GM18505 (cell line): ENCODE results near the gene TET1.
"Not testable (repeated sequence)": the region's sequence is repeated elsewhere in the genome, so short reads cannot be mapped to it uniquely, and the experiment has no call there.

ENCODE experiments used
- ATAC-seq: cut with Tn5 transposase; IDR thresholded peaks from one replicate; pipeline ENCODE4 v1.9.1; 2021; ENCODE audit not compliant: unreplicated experiment
- POLR2A ChIP-seq: IDR thresholded peaks from 4 replicates; pipeline ENCODE4 v1.6.1; 2011; ENCODE audit warnings: borderline replicate concordance; ENCODE audit not compliant: insufficient read depth, insufficient read length; ENCODE audit errors: extremely low read depth

TET1 gene

DNA sequence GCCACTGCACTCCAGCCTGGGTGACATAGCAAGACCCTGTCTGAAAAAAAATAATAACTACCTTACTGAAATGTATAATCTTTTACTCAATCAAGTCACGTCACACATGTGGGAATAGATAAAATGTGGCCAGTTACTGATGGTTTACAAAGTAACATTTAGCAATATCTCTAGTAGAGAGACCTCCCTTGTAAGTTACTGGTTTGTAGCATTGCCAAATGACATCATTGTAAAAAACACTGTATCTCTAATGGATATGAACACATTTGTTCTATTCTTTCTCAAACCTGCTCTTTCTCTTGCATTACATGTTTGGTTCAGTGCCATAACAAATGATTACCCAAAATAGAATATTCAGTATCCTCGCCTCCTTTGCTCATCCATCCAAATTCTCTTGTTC, 18.8 kb downstream of the TET1 start:
- ATAC-seq, result no peak
- TF ChIP-seq POLR2A, result no peak

DNA sequence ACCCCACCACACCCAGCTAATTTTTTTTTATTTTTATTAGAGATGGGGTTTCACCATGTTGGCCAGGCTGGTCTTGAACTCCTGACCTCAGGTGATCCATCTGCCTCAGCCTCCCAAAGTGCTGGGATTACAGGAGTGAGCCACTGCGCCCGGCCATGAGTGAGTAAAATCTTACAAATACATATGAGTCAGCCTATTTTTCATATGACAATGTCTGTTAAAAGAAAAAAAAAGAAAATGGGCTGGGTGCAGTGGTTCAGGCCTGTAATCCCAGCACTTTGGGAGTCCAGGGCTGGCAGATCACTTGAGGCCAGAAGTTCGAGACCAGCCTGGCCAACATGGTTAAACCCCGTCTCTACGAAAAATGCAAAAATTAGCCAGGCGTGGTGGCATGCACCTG, 24.1 kb downstream of the TET1 start:
- ATAC-seq, result not testable (repeated sequence)

DNA sequence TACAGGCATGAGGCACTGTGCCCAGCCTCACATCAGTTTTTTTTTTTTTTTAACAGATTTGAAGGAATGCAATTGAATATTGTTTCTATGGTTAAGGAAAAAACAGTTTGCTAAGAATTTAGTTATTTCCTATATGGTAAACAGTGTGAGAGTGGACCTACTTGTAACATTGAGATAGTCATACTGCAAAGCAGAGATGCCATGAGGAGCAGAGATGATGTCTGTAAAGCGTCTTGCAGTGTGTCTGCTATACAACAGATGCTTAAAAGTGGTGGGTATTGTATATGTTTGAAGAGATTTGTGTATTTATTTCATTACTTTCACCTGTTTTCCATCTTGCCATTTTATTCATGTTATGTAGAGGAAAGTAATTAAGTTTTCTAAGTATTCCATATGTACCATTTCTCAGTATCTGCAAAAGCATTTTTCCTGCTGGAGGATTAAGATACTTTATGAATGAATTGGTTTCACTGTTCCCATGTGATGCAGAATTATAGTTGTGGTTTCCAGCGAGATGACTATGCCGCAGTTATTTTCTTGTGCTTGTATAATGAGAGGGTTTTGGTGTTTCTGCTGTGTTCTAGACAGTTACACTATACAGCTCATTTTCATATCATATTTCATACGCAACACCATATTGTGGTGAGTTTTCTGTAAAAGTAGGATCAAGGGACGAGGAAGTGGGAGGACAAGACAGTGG, 26.6 kb downstream of the TET1 start:
- no peak for TF ChIP-seq POLR2A
- no peak for ATAC-seq

DNA sequence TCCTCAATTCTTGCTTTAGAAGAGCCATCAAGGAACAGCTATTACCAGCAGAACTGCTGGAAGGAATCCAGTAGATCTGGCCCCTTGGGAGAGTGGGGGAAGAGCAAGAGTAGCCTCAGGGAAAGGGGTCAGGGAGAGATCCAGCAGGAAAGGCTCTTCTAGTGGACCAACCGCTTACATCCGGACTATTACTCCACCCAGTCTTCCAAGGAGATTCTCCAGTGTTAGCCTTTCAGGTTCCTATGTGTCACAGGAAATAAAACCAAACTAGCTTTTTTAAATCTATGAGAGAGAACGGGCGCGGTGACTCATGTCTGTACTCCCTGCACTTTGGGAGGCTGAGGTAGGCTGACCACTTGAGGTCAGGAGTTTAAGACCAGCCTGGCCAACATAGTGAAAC, 34.3 kb downstream of the TET1 start:
- ATAC-seq, result no peak
- no peak for TF ChIP-seq POLR2A

DNA sequence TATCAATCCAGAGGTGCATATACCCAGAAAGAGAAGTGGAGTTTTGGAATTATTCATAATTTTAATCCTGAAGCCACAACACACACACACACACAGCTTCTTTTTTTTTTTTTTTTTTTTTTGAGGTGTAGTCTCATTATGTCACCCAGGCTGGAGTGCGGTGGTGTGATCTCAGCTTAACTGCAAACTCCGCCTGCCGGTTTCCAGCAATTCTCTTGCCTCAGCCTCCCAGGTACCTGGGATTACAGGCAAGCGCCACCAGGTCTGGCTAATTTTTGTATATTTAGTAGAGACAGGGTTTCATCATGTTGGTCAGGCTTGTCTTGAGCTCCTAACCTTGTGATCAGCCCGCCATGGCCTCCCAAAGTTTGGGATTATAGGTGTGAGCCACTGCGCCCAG, 35.4 kb downstream of the TET1 start:
- TF ChIP-seq POLR2A, result no peak
- ATAC-seq, result no peak

DNA sequence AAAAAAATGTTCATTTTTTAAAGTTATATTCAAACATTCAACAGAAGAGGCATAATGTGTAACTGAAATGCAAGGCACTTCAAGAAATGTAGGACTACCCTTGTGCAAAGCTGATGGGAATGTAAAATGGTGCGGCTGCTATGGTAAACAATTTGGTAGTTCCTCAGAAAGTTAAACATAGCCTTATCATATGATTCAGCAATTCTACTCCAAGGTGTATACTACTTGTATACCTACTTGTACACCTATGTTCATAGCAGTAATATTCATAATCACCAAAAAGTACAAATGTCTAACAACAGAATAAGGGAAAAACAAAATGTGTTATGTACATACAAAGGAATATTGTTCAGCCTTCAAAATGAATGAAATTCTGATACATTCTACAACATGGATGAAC, 37.3 kb downstream of the TET1 start:
- no peak for TF ChIP-seq POLR2A
- no peak for ATAC-seq

DNA sequence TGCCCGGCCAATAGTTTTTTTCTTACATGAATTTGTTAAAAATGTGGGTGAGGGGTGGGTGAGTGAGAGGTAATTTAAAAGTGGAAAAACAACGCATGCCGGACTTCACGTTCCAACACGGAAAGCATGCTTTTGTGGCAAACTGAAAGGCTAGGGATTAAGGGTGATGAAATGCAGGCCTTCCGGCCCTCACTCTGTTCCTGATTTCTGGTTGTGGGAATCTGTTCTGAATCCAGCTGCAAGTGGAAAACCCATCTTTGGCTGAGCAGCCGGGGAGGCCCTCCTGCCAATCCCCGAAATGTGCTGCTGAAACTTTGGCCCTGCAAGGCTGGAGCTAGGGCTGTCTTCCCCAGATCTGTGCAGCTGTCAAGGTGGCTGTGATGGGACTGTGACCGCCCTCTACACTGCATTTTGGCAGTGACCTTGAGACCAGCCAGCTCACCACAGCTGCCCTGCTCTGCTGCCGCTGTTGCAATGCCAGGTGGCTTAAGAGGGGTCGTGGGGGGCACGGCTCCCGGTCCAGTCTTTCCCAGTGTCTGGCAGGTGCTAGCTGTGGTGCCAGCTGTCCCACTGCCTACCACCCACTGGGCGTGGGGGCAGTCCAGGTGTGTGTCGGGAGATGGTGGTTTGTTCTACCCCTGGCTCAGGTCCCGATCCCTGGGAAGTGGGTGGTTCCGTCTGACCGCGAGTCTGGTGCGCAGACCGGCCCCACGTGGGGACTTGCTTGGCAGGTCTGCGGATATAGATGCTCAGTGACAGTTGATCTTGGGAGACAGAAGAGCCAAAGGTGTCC, 39.0 kb downstream of the TET1 start:
- no peak for ATAC-seq
- no peak for TF ChIP-seq POLR2A

DNA sequence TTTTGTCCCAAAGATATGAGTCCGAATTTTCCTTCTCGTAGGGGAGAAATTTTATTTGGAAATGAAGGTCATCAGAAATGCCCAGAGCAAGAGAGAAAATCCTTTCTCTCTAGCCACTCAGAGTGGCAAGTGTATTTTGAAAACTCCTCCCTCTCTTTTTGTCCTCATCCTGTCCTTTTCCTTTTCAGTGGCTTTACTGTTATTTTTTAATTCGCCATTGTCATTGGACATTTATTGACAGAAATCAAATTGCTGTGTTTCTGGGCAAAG, 39.6 kb downstream of the TET1 start:
- no peak for ATAC-seq
- TF ChIP-seq POLR2A, result no peak

DNA sequence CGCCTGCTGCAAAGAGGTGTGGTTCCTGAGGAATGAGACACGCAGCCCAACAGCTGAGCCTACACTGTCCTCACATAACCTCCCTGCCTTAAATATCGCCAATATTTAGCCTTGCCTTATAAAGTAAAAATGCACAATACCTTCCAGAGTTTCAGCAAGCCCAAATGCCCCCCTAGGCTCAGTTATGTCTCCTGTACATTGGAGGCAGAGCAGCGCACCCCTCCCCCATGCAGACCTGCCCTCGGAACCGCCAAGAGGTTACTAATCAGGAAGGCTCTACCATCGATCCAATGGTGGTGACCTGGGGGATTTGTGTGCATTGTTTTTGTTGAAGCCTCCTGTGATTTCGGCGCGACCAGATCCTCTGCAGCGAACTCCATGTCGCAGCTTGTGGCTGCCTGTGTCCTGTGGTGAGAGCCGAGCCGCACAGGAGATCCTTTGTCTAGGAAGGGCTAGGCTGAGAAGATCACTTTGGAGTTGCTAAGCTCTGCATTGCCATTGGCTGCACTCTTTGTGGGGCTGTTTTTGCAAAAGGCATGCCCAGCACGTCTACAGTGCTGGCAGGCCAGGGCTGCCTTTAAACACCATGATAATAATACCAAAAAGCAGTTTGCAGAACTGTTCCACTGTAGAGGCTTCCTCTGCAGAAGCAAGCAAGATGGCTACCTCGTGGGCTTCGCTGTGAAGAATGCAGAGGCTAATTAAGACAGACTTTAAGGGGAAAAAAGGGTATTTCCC, 40.1 kb downstream of the TET1 start:
- peak; percentile 75 for ATAC-seq
- TF ChIP-seq POLR2A, result peak; percentile 50

DNA sequence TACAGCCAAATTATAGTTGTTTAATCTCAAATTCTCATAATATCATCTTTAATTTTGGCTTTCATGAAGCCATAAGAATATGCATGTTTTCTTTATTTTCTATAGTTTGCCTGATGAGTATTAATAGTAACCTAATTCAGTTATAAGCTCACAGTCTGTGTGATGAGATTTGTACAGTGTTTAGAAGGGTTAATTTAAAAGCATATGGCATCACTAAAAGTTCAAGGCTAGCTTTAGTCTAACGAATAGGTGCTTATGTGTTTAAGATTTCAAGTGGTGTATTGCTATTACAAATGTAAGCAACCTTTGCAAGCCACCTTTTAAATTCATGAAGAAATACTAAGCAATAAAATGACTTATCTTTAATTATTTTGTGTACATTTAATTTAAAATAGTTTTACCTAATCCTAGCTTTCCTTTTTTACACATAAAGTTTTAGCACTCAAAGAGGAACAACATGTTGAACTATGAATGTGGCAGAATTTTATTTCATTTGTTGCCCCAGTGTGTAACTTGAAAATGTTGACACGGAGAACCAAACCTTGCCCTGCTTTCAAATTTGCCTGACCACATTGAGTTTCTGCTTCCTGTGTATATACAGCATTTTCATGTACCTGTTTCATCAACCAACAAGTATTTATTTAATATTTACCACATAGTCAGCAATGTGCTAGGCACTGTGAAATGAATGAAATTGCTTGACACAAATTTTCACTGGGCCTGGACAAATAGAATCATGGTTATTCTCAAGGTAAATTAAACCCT, 41.5 kb downstream of the TET1 start:
- TF ChIP-seq POLR2A, result no peak
- ATAC-seq, result no peak

DNA sequence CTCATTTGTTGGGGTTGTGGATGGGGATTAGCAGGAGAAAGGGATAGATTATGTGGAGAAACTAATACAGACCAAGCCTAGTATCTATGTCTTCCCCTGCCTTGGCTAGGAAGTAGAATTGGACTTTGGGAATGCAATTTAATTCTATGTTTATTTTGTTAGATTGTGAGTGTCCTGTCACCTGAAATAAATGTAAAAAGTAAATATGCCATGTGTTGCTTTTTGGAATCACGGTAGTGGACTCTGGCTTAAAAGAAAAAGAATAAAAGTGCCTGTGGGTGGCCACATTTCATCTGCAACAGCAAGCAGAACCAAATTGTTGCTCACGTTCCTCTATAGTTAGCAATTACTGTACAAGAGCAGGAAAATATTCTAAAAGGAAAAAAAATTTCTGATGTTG, 42.3 kb downstream of the TET1 start:
- ATAC-seq, result no peak
- no peak for TF ChIP-seq POLR2A

DNA sequence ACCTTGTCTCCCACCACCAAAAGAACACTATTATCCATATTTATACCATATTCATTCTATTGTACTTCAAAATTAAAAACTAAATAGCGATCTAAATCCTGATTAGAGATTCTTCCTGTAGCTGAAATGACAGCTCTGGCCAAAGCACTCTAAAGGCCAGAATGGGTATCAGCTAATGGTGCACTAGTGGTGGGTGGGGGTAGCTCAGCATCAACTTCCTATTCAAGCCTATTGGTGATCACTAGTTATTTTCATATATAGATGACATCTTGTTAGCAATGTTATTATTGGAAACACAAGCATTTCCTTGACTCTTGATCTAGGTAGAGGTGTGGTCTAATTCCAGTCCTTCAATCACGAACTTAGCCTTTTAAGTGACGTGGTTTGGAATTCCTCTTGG, 43.6 kb downstream of the TET1 start:
- ATAC-seq, result no peak
- no peak for TF ChIP-seq POLR2A

DNA sequence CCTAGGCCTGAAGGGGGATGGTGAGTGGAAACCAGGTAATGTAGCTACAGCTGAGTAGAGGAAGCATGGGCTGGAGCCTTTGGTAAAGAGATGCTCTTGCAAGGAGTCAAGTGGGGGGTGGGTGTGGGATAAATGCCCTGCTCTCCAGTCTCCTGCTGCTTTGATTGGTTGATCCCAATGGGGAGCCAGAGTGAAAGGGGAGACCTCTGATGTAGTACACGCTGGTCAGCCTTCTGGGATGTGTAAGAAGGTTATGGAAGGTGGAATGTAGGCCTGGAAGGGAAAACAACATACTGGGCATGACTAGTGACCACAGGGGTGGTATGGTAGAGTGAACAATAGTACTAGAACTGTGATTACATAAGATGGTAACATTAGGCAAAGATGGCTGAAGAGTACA, 44.3 kb downstream of the TET1 start:
- TF ChIP-seq POLR2A, result no peak
- ATAC-seq, result no peak
